Cardiac muscle cell (in vitro differentiated cells and primary cell): ENCODE data around the gene SH2D3A. TPM values are rescaled to one million over a fixed set of nuclear protein-coding genes. Genes with fewer than 3 reads are reported as not detected.

Source experiments
- DNase-seq, 2 donors: peaks; one replicate each; pipeline versions ENCODE4 v3.0.0 to v3.0.0-alpha.2; 2010 to 2017; ENCODE audit warnings: low read depth in 1 of 2, low spot score in 1 of 2
- H3K27ac ChIP-seq: fragments of 200-600 bp; sonication (generic); 2 replicates; pipeline ENCODE4 v1.5.1; 2016
- H3K27me3 ChIP-seq: fragments of 200-600 bp; sonication (generic); 2 replicates; pipeline ENCODE4 v1.6.0; 2016; ENCODE audit warnings: control low read depth
- H3K36me3 ChIP-seq: fragments of 200-600 bp; sonication (generic); 2 replicates; pipeline ENCODE4 v1.5.1; 2016; ENCODE audit warnings: control low read depth
- H3K4me1 ChIP-seq: fragments of 200-600 bp; sonication (generic); 2 replicates; pipeline ENCODE4 v1.8.1; 2017; ENCODE audit warnings: low read depth, mild to moderate bottlenecking, mixed run types
- H3K4me3 ChIP-seq: fragments of 200-600 bp; sonication (generic); 2 replicates; pipeline ENCODE4 v1.5.1; 2016; ENCODE audit warnings: mild to moderate bottlenecking
- H3K9me3 ChIP-seq: fragments of 200-600 bp; sonication (generic); 2 replicates; pipeline ENCODE4 v1.5.1; 2017; ENCODE audit warnings: low read depth, mild to moderate bottlenecking, control low read depth
- CTCF ChIP-seq: IDR thresholded peaks from 2 replicates; pipeline ENCODE4 v1.5.1; 2012; ENCODE audit warnings: low read depth, mild to moderate bottlenecking, low read length
- polyA plus RNA-seq: library from polyadenylated mRNA; unstranded; fragments of >200 nt; fragmentation: Nextera tagmentation; extraction: Ambion mirVana; gene quantifications from 2 replicates; pipeline ENCODE4 v1.2.1, GENCODE V29; 2016
- total RNA-seq: library from RNA; depleted of rRNA; stranded (reverse); fragments of >200 nt; gene quantifications from 2 replicates; pipeline ENCODE4 v1.2.3, GENCODE V29; 2016

Gene SH2D3A
- total and polyA plus RNA-seq, 2 experiments from 2014 or later = 1.6 to 1.7 TPM

GRCh38 chr19:6725513-6726231 is 41.6 kb downstream of the SH2D3A start:
- no peaks in the 10 kb centered on the region for H3K36me3 ChIP-seq
- no peak overlapping the region for H3K4me3 ChIP-seq
- no peak overlapping the region for H3K27ac ChIP-seq
- no peaks in the 10 kb centered on the region for H3K9me3 ChIP-seq
- no peak for TF ChIP-seq CTCF
- H3K4me1 ChIP-seq = no peaks in the 10 kb centered on the region
- no peak for DNase-seq
- no peaks in the 10 kb centered on the region for H3K27me3 ChIP-seq

GRCh38 chr19:6724631-6725492 is 42.4 kb downstream of the SH2D3A start:
- no peak overlapping the region for H3K27ac ChIP-seq
- H3K36me3 ChIP-seq = no peaks in the 10 kb centered on the region
- H3K4me1 ChIP-seq = no peaks in the 10 kb centered on the region
- H3K4me3 ChIP-seq = no peak overlapping the region
- DNase-seq = no peak
- no peaks in the 10 kb centered on the region for H3K27me3 ChIP-seq
- no peak for TF ChIP-seq CTCF
- no peaks in the 10 kb centered on the region for H3K9me3 ChIP-seq

GRCh38 chr19:6723738-6724137 is 43.5 kb downstream of the SH2D3A start:
- Histone ChIP-seq H3K27ac (no peak overlapping the region), H3K4me3 (no peak overlapping the region), H3K27me3 (no peaks in the 10 kb centered on the region), H3K36me3 (no peaks in the 10 kb centered on the region), H3K9me3 (no peaks in the 10 kb centered on the region), H3K4me1 (no peaks in the 10 kb centered on the region)
- TF ChIP-seq CTCF = no peak
- peak in 1 of 2 donors; percentile 57 for DNase-seq

- Histone ChIP-seq H3K27ac (no peak overlapping the region), H3K4me3 (no peak overlapping the region), H3K27me3 (no peaks in the 10 kb centered on the region), H3K36me3 (no peaks in the 10 kb centered on the region), H3K4me1 (no peaks in the 10 kb centered on the region), H3K9me3 (no peaks in the 10 kb centered on the region)
- TF ChIP-seq CTCF = no peak
- peak in 1 of 2 donors; percentile 87 for DNase-seq
Measured at GRCh38 chr19:6723108-6723618, 44.1 kb downstream of the SH2D3A start.

- no peak for DNase-seq
- H3K9me3 ChIP-seq = no peaks in the 10 kb centered on the region
- no peaks in the 10 kb centered on the region for H3K36me3 ChIP-seq
- H3K4me1 ChIP-seq = no peaks in the 10 kb centered on the region
- H3K27me3 ChIP-seq = no peaks in the 10 kb centered on the region
- no peak for TF ChIP-seq CTCF
- H3K4me3 ChIP-seq = no peak overlapping the region
- H3K27ac ChIP-seq = no peak overlapping the region
Measured at GRCh38 chr19:6721773-6722172, 45.5 kb downstream of the SH2D3A start.
